Neuronal stem cell (in vitro differentiated cells): ENCODE measurements around the gene MPZL2.
A peak's percentile ranks its signal among the peaks of the same experiment; 100 is the strongest.

Source experiments
- DNase-seq: peaks from one replicate; pipeline ENCODE4 v3.0.0-alpha.2; 2013; ENCODE audit warnings: low spot score
- H2AFZ ChIP-seq: one replicate; pipeline ENCODE4 v1.6.1; 2013; ENCODE audit warnings: mild to moderate bottlenecking, low read length, inconsistent platforms
- H2AK5ac ChIP-seq: 2 replicates; pipeline ENCODE4 v1.6.1; 2013; ENCODE audit warnings: low read depth, mild to moderate bottlenecking, inconsistent platforms, low read length, moderate library complexity, mixed read lengths
- H2BK120ac ChIP-seq: 2 replicates; pipeline ENCODE4 v1.6.1; 2013; ENCODE audit warnings: low read depth, mild to moderate bottlenecking, inconsistent platforms, low read length, moderate library complexity, mixed read lengths
- H2BK12ac ChIP-seq: one replicate; pipeline ENCODE4 v1.6.1; 2013; ENCODE audit warnings: low read length, inconsistent platforms
- H2BK15ac ChIP-seq: 2 replicates; pipeline ENCODE4 v1.6.1; 2013; ENCODE audit warnings: mild to moderate bottlenecking, low read length, inconsistent platforms, mixed read lengths
- H2BK5ac ChIP-seq: one replicate; pipeline ENCODE4 v1.6.1; 2013; ENCODE audit warnings: inconsistent platforms, mild to moderate bottlenecking, low read length, moderate library complexity
- H3K14ac ChIP-seq: one replicate; pipeline ENCODE4 v1.6.1; 2013; ENCODE audit warnings: low read length, inconsistent platforms
- H3K18ac ChIP-seq: 2 replicates; pipeline ENCODE4 v1.6.1; 2013; ENCODE audit warnings: low read length, inconsistent platforms
- H3K23ac ChIP-seq: 2 replicates; pipeline ENCODE4 v1.6.1; 2013; ENCODE audit warnings: low read depth, mild to moderate bottlenecking, mixed read lengths, low read length, inconsistent platforms; ENCODE audit not compliant: poor library complexity
- H3K27ac ChIP-seq: replicated peaks from 3 replicates; pipeline ENCODE4 v1.5.1; 2013; ENCODE audit warnings: low read length, inconsistent platforms
- H3K27me3 ChIP-seq, 3 experiments: 2 replicates each; pipeline ENCODE4 v1.6.1; 2013; ENCODE audit warnings: low read length in 3 of 3, mild to moderate bottlenecking in 2 of 3, inconsistent platforms in 1 of 3, low read depth in 1 of 3, mixed read lengths in 1 of 3, moderate library complexity in 1 of 3; ENCODE audit not compliant: control insufficient read depth in 3 of 3, insufficient read depth in 3 of 3
- H3K36me3 ChIP-seq, 2 donors: replicated peaks in 1 of 2; 2 replicates each; pipeline ENCODE4 v1.6.1; 2013; ENCODE audit warnings: low read length in 2 of 2; ENCODE audit not compliant: control insufficient read depth in 2 of 2, insufficient read depth in 2 of 2
- H3K4ac ChIP-seq: 2 replicates; pipeline ENCODE4 v1.6.1; 2013; ENCODE audit warnings: inconsistent platforms, mild to moderate bottlenecking, low read length, moderate library complexity
- H3K4me1 ChIP-seq, 2 donors: 1 replicate in 1 of 2; 2 replicates in 1 of 2; pipeline ENCODE4 v1.6.1; 2013; ENCODE audit warnings: low read length in 2 of 2, low read depth in 1 of 2; ENCODE audit not compliant: control insufficient read depth in 2 of 2, insufficient read depth in 1 of 2
- H3K4me2 ChIP-seq: one replicate; pipeline ENCODE4 v1.6.1; 2013; ENCODE audit warnings: mild to moderate bottlenecking, low read length, inconsistent platforms; ENCODE audit not compliant: insufficient read depth, poor library complexity, severe bottlenecking
- H3K4me3 ChIP-seq, 2 donors: 2 replicates each; pipeline ENCODE4 v1.5.1; 2013; ENCODE audit warnings: low read length in 2 of 2, mild to moderate bottlenecking in 2 of 2, inconsistent platforms in 1 of 2, moderate library complexity in 1 of 2
- H3K79me1 ChIP-seq: one replicate; pipeline ENCODE4 v1.6.1; 2013; ENCODE audit warnings: low read depth, mild to moderate bottlenecking, inconsistent platforms, low read length, moderate library complexity
- H3K9ac ChIP-seq: one replicate; pipeline ENCODE4 v1.6.1; 2013; ENCODE audit warnings: mild to moderate bottlenecking, low read depth, low read length, inconsistent platforms; ENCODE audit not compliant: poor library complexity
- H3K9me3 ChIP-seq, 2 donors: replicated peaks in 1 of 2; 2 replicates each; pipeline versions ENCODE3 to v1.6.1; 2013; ENCODE audit warnings: low read length in 2 of 2, mild to moderate bottlenecking in 2 of 2, inconsistent platforms in 1 of 2, low read depth in 1 of 2, mixed read lengths in 1 of 2, moderate library complexity in 1 of 2; ENCODE audit not compliant: control insufficient read depth in 2 of 2, insufficient read depth in 1 of 2
- H4K8ac ChIP-seq: one replicate; pipeline ENCODE4 v1.6.1; 2013; ENCODE audit warnings: low read depth, mild to moderate bottlenecking, inconsistent platforms, low read length, moderate library complexity
- H4K91ac ChIP-seq: one replicate; pipeline ENCODE4 v1.6.1; 2013; ENCODE audit warnings: low read length, low read depth, mild to moderate bottlenecking, inconsistent platforms; ENCODE audit not compliant: poor library complexity
- WGBS, 2 donors: extraction: QIAGEN DNeasy Blood & Tissue Kit; methylation state at CpG; one replicate each; pipeline ENCODE4 v1.1.7; 2013; ENCODE audit warnings: missing lambda C conversion rate in 2 of 2, mixed read lengths in 1 of 2; ENCODE audit not compliant: insufficient read length in 2 of 2, insufficient replicate concordance in 1 of 2; ENCODE audit errors: extremely low coverage in 2 of 2; 5-methylcytosine and 5-hydroxymethylcytosine counted together

The MPZL2 gene

DNA sequence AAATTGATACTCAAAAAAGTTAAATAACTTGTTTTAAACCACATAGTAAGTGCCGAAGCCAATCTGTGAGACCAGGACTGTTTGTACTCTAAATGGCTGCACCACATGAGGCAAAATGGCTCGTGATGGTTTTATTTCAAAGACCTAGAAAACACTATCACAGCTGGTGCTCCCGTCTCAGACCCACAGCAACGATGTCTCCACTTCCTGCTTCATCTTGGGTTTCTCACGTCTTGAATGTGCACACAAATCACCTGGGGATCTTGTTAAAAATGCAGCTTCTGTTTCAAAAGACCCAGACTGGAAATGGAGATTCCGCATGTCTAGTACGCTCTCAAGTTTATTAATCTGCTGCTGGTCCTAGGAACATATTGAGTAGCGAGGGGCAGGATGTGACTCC lies 41.6 kb upstream of the MPZL2 start:
- Histone ChIP-seq H3K36me3 (no peaks in the 10 kb centered on the region), H2BK5ac (no peak overlapping the region), H3K27me3 (peaks cover 0 to 41% (median 0%) of the 10 kb centered on the region in 3 experiments), H3K4me3 (no peak overlapping the region), H3K14ac (no peak overlapping the region), H3K4me1 (no peaks in the 10 kb centered on the region), H3K79me1 (no peaks in the 10 kb centered on the region), H2BK120ac (no peak overlapping the region), H3K23ac (no peak overlapping the region), H2AFZ (peak overlapping the region; percentile 62), H3K4ac (no peak overlapping the region), H4K8ac (no peak overlapping the region), H3K27ac (no peak overlapping the region), H3K9ac (no peak overlapping the region), H2BK12ac (no peak overlapping the region), H3K9me3 (no peaks in the 10 kb centered on the region), H2BK15ac (no peak overlapping the region), H3K18ac (no peak overlapping the region), H4K91ac (no peak overlapping the region), H2AK5ac (no peak overlapping the region), H3K4me2 (no peak overlapping the region)
- no peak for DNase-seq
- WGBS, 2 donors = no CpG with 5 or more reads among the region's 8 CpGs

DNA sequence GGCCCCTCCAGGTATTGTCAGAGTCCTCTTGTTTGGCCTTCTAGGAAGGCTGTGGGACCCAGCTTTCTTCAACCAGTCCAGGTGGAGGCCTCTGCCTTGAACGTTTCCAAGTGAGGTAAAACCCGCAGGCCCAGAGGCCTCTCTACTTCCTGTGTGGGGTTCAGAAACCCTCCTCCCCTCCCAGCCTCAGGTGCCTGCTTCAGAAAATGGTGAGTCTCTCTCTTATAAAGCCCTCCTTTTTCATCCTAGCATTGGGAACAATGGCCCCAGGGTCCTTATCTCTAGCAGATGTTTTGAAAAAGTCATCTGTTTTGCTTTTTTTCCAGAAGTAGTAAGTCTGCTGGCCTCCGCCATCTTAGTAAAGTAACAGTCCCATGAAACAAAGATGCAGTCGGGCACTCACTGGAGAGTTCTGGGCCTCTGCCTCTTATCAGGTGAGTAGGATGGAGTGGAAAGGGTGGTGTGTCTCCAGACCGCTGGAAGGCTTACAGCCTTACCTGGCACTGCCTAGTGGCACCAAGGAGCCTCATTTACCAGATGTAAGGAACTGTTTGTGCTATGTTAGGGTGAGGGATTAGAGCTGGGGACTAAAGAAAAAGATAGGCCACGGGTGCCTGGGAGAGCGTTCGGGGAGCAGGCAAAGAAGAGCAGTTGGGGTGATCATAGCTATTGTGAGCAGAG lies 40.6 kb upstream of the MPZL2 start, which contains the start of gene CD3E:
TSS of gene CD3E (plus strand) at position 163 of the 681 bp plus-strand sequence. CDS start at position 386, 223 bp downstream.
- Histone ChIP-seq H4K91ac (no peak within 1 kb of the TSS), H3K27me3 (peaks cover 0 to 49% (median 0%) of the 10 kb centered on the region in 3 experiments), H3K79me1 (no peaks in the 10 kb centered on the region), H2BK15ac (no peak within 1 kb of the TSS), H3K27ac (no peak within 1 kb of the TSS), H2AFZ (peak within 1 kb of the TSS; percentile 40), H2BK12ac (no peak within 1 kb of the TSS), H3K36me3 (no peaks in the 10 kb centered on the region), H3K14ac (no peak within 1 kb of the TSS), H3K9me3 (no peaks in the 10 kb centered on the region), H2AK5ac (no peak within 1 kb of the TSS), H3K23ac (no peak within 1 kb of the TSS), H4K8ac (no peak within 1 kb of the TSS), H3K4ac (no peak within 1 kb of the TSS), H3K4me3 (no peak within 1 kb of the TSS), H3K4me2 (no peak within 1 kb of the TSS), H2BK120ac (no peak within 1 kb of the TSS), H2BK5ac (no peak within 1 kb of the TSS), H3K18ac (no peak within 1 kb of the TSS), H3K9ac (no peak within 1 kb of the TSS), H3K4me1 (no peaks in the 10 kb centered on the region)
- DNase-seq = no peak
- no CpG with 5 or more reads among the region's 8 CpGs for WGBS, 2 donors

GRCh38 chr11:118304227-118304567 lies 40.1 kb upstream of the MPZL2 start:
- no peak overlapping the region for H3K14ac ChIP-seq
- H3K18ac ChIP-seq = no peak overlapping the region
- no peak overlapping the region for H3K9ac ChIP-seq
- no peak overlapping the region for H2BK5ac ChIP-seq
- H3K27me3 ChIP-seq = peaks cover 0 to 49% (median 0%) of the 10 kb centered on the region in 3 experiments
- no peak overlapping the region for H4K8ac ChIP-seq
- no peak overlapping the region for H3K23ac ChIP-seq
- WGBS, 2 donors = no CpG with 5 or more reads among the region's 1 CpG
- H3K4me2 ChIP-seq = no peak overlapping the region
- no peak overlapping the region for H3K4me3 ChIP-seq
- H2AK5ac ChIP-seq = no peak overlapping the region
- H3K9me3 ChIP-seq = no peaks in the 10 kb centered on the region
- no peaks in the 10 kb centered on the region for H3K4me1 ChIP-seq
- no peak overlapping the region for H3K27ac ChIP-seq
- DNase-seq = no peak
- H3K4ac ChIP-seq = no peak overlapping the region
- H2AFZ ChIP-seq = no peak overlapping the region
- no peaks in the 10 kb centered on the region for H3K79me1 ChIP-seq
- no peak overlapping the region for H2BK12ac ChIP-seq
- H3K36me3 ChIP-seq = no peaks in the 10 kb centered on the region
- no peak overlapping the region for H2BK120ac ChIP-seq
- H4K91ac ChIP-seq = no peak overlapping the region
- H2BK15ac ChIP-seq = no peak overlapping the region

DNA sequence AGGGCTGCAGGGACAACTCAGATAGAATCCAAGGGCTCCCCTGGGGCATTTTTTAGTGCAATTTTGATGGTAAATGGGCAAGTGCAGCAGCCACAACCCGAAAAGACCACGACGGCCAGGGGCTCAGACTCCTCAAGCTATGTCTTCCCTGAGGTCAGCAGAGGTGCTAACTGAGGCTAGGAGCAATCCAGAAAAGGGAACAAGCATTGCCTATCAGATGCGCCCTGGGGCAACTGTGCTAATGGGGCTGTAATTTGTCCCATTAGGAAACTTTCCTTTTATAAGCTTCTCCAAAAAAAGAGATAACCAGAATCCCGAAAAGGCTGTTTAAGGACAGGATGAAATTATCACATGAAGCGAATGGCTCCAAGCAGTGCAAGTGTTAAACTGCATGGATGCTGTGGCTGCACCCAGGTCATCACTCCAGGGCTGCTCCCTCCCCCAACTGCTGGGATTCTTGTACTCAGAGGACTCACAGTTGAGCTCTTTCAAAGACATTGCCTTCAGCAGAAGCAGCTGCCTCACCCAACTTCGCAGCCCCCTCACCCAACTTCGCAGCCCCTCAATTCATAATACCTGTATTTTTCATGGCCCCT lies 37.6 kb upstream of the MPZL2 start:
- Histone ChIP-seq H4K8ac (no peak overlapping the region), H4K91ac (no peak overlapping the region), H3K9ac (no peak overlapping the region), H3K4me3 (no peak overlapping the region), H2AFZ (no peak overlapping the region), H3K9me3 (no peaks in the 10 kb centered on the region), H2AK5ac (no peak overlapping the region), H3K4ac (no peak overlapping the region), H3K36me3 (no peaks in the 10 kb centered on the region), H3K23ac (no peak overlapping the region), H3K14ac (no peak overlapping the region), H3K27me3 (peaks cover 0 to 49% (median 0%) of the 10 kb centered on the region in 3 experiments), H2BK12ac (no peak overlapping the region), H3K79me1 (no peaks in the 10 kb centered on the region), H3K4me1 (no peaks in the 10 kb centered on the region), H2BK120ac (no peak overlapping the region), H2BK5ac (no peak overlapping the region), H3K18ac (no peak overlapping the region), H3K27ac (no peak overlapping the region), H3K4me2 (no peak overlapping the region), H2BK15ac (no peak overlapping the region)
- DNase-seq = no peak
- WGBS, 2 donors = no CpG with 5 or more reads among the region's 8 CpGs
